ENCODE results near the gene NT5DC2.

NT5DC2 gene

DNA sequence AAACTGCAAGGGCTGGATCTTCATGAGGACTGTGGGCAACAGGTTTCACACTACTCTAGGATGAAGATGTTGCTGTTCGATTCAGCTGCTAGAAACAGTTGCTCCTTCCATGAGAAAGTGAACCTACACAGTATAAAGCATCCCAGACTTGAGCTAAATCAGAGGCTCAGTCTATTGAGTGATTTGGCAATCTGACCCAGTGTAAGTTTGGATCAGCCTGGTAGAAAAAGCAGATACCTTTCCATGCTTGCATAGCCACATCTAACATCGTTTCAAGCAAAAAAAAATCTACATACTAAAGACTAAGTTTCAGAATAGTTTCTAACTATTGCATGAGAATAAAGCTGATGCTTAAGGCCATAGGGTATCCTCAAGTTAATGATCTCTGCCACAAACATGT is 7.4 kb upstream of the NT5DC2 start:
- TF ChIP-seq, protein P1, sequence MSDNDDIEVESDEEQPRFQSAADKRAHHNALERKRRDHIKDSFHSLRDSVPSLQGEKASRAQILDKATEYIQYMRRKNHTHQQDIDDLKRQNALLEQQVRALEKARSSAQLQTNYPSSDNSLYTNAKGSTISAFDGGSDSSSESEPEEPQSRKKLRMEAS (IDR thresholded peaks at IDR 0.05; ENCODE audit: low read depth, low read length) = no peak
- no peak for TF ChIP-seq MYC (IDR thresholded peaks at IDR 0.05; ENCODE audit: low read depth, low read length)
- no peak for TF ChIP-seq POLR2A (IDR thresholded peaks at IDR 0.05; ENCODE audit: extremely low read depth, insufficient read length)
- TF ChIP-seq, protein P2, sequence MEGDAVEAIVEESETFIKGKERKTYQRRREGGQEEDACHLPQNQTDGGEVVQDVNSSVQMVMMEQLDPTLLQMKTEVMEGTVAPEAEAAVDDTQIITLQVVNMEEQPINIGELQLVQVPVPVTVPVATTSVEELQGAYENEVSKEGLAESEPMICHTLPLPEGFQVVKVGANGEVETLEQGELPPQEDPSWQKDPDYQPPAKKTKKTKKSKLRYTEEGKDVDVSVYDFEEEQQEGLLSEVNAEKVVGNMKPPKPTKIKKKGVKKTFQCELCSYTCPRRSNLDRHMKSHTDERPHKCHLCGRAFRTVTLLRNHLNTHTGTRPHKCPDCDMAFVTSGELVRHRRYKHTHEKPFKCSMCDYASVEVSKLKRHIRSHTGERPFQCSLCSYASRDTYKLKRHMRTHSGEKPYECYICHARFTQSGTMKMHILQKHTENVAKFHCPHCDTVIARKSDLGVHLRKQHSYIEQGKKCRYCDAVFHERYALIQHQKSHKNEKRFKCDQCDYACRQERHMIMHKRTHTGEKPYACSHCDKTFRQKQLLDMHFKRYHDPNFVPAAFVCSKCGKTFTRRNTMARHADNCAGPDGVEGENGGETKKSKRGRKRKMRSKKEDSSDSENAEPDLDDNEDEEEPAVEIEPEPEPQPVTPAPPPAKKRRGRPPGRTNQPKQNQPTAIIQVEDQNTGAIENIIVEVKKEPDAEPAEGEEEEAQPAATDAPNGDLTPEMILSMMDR (IDR thresholded peaks at IDR 0.05; ENCODE audit: low read depth, low read length) = no peak
- no peak for DNase-seq (ENCODE audit: low read depth)
- H3K4me3 ChIP-seq (ENCODE audit: low read depth, low read length) = no peak overlapping the region

DNA sequence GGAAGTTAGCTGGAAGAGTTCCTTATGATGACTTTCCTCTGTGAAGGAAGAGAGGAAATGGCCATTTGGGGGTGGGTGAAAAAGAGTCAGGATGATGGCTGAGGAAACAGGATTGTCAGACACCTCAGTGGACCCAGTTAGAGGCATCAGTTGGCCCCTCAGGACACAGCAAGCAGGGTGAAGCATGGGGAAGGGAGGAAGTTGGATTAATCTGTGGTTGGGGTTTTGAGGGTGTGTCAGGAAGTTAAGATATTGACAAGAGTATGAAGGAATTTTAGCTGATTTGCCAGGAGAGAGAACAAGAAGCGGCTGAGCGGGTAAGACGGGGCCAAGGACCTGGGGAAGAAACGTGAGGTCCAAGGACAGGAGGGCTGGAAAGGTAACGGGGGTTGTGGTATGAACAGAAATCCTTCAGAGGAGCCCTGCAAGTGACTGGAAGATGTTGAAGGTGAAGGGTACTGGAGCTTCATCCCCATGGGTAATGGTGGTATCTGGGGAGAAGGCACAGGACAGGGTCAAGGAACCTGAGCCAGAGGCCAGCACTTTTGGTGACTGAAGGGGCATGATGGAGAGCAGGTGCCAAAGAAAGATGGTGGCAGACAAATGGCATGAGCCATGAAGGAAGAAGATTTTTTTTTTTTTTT is 5.5 kb upstream of the NT5DC2 start:
- DNase-seq (ENCODE audit: low read depth) = peak; percentile 50
- no peak for TF ChIP-seq MYC (IDR thresholded peaks at IDR 0.05; ENCODE audit: low read depth, low read length)
- TF ChIP-seq, protein P2 (IDR thresholded peaks at IDR 0.05; ENCODE audit: low read depth, low read length) = no peak
- no peak for TF ChIP-seq POLR2A (IDR thresholded peaks at IDR 0.05; ENCODE audit: extremely low read depth, insufficient read length)
- TF ChIP-seq, protein P1 (IDR thresholded peaks at IDR 0.05; ENCODE audit: low read depth, low read length) = no peak
- H3K4me3 ChIP-seq (ENCODE audit: low read depth, low read length) = peak overlapping the region; percentile 99

DNA sequence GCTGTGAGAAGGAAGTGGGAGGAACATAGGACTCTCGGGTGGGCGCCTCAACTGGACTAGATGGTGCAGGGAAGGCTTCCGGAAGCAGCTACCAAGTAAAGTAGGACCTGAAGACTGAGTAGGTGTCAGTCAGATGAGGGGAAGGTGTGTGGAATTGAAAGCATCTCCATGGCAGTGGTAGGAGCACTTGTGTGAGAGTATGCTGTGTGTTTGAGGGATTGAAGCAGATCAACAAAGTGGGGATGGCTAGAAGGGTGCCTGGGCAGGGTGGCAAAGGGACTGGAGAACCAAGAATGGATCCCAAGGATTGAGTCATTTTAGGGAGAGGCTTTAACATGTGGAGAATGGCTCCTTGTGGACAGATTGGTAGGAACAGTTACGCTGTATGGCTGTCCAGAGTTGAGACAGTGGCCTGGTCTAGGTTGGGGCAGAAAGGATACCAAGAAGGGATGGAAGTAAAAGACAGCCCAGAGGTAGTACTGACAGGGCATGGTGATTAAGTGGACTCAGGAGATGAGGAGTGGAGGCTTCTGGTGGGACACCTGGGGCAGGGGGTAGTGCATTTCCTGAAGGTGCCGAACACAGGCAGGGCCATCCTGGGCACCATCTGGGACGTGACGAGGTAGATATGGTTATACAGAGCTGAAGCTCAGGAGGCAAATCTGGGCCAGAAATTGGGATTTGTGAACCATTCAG is 4.2 kb upstream of the NT5DC2 start:
- TF ChIP-seq MYC (IDR thresholded peaks at IDR 0.05; ENCODE audit: low read depth, low read length) = no peak
- TF ChIP-seq, protein P2 (IDR thresholded peaks at IDR 0.05; ENCODE audit: low read depth, low read length) = no peak
- TF ChIP-seq POLR2A (IDR thresholded peaks at IDR 0.05; ENCODE audit: extremely low read depth, insufficient read length) = no peak
- TF ChIP-seq, protein P1 (IDR thresholded peaks at IDR 0.05; ENCODE audit: low read depth, low read length) = no peak
- H3K4me3 ChIP-seq (ENCODE audit: low read depth, low read length) = peak overlapping the region; percentile 99
- no peak for DNase-seq (ENCODE audit: low read depth)

DNA sequence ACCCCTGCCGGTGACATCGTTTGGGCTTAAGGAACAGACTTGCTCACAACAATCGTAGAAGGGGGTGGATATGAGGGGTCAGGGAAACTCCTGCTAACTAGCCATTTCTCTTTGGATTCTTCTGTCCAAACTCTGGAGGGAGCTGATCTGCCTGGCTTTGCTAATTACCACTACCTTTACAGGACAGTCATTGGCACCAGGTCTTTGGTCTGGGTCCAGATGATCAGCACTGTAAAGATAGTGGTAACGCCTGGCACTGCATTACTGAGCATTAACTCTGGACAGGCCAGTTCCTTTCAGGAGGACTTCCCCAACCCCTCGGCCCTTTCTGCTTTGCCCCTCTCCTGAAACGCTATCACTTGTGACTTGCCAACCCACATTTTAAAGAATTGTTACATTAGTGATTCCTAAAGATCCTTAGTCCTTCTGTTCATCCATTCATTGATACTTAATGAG is 3.5 kb upstream of the NT5DC2 start:
- no peak for DNase-seq (ENCODE audit: low read depth)
- TF ChIP-seq, protein P1 (IDR thresholded peaks at IDR 0.05; ENCODE audit: low read depth, low read length) = no peak
- TF ChIP-seq, protein P2 (IDR thresholded peaks at IDR 0.05; ENCODE audit: low read depth, low read length) = no peak
- no peak for TF ChIP-seq POLR2A (IDR thresholded peaks at IDR 0.05; ENCODE audit: extremely low read depth, insufficient read length)
- no peak for TF ChIP-seq MYC (IDR thresholded peaks at IDR 0.05; ENCODE audit: low read depth, low read length)
- H3K4me3 ChIP-seq (ENCODE audit: low read depth, low read length) = peak overlapping the region; percentile 99

DNA sequence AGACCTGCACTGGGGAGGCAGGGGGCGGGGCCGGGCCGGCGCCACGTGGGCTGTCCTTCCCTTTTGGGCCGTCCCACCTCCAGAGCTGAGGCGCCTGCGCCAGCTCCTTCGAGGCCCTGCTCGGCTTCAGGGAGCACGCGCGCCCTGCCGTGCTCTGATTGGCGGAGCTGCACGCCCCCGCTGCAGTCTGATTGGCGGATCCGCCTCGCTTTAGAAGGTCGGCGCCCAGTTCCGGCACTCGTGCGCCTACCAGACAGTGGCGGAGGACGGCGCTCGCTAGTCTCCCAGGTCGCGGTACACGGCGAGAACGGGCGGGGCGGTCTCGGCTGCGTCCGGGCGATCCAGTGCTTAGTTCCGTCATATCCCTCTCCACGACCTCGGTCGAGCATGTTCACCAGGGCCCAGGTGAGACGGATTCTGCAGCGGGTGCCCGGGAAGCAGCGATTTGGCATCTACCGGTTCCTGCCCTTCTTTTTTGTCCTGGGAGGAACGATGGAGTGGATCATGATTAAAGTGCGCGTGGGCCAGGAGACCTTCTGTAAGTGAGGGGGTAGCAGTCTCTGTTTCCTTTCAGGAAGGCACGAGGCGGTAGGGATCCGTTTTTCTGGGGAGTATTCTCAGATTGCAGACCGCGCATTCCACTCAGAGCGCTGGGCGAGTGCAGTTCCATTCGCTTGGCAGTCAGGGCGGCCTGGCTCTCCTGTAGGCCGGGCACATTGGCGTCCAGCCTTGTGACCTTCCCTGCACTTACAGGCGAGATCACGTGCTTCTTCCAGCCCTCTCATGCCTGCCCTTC is 2.9 kb upstream of the NT5DC2 start, which contains the start of gene UQCC5:
TSS of gene UQCC5 (plus strand) at position 237 of the 796 bp plus-strand sequence. CDS start at position 388, 151 bp downstream.
- peak; percentile 99 for DNase-seq (ENCODE audit: low read depth)
- H3K4me3 ChIP-seq (ENCODE audit: low read depth, low read length) = peak within 1 kb of the TSS; percentile 99
- TF ChIP-seq, protein P2 (IDR thresholded peaks at IDR 0.05; ENCODE audit: low read depth, low read length) = no peak
- TF ChIP-seq MYC (IDR thresholded peaks at IDR 0.05; ENCODE audit: low read depth, low read length) (peak; percentile 85), POLR2A (IDR thresholded peaks at IDR 0.05; ENCODE audit: extremely low read depth, insufficient read length) (peak; percentile 95)
- TF ChIP-seq, protein P1 (IDR thresholded peaks at IDR 0.05; ENCODE audit: low read depth, low read length) = peak; percentile 97
